ENCODE results near the gene KRTAP5-11.
"Not testable (repeated sequence)": the region's sequence is repeated elsewhere in the genome, so short reads cannot be mapped to it uniquely, and the experiment has no call there.

Gene KRTAP5-11

GRCh38 chr11:71574418-71574817 lies 8.3 kb downstream of the KRTAP5-11 start:
- Histone ChIP-seq H3K36me3 (no peaks in the 10 kb centered on the region), H3K9me3 (no peaks in the 10 kb centered on the region), H3K4me3 (ENCODE audit: low read depth in 1 of 2, low read length in 1 of 2) (no peak overlapping the region), H3K4me1 (ENCODE audit: control insufficient read depth in 1 of 2, insufficient read depth in 1 of 2, low read depth in 1 of 2, low read length in 1 of 2) (no peaks in the 10 kb centered on the region), H3K27ac (no peak overlapping the region), H3K27me3 (peaks cover 28% of the 10 kb centered on the region)
- TF ChIP-seq CTCF (IDR thresholded peaks at IDR 0.05): no peak

- TF ChIP-seq CTCF (IDR thresholded peaks at IDR 0.05): no peak
- H3K9me3 ChIP-seq: no peaks in the 10 kb centered on the region
- H3K27ac ChIP-seq: no peak overlapping the region
- no peaks in the 10 kb centered on the region for H3K36me3 ChIP-seq
- H3K4me3 ChIP-seq (ENCODE audit: low read depth in 1 of 2, low read length in 1 of 2): no peak overlapping the region
- peaks cover 34% of the 10 kb centered on the region for H3K27me3 ChIP-seq
- H3K4me1 ChIP-seq (ENCODE audit: control insufficient read depth in 1 of 2, insufficient read depth in 1 of 2, low read depth in 1 of 2, low read length in 1 of 2): no peaks in the 10 kb centered on the region
These were observed 9.9 kb downstream of the KRTAP5-11 start for GRCh38 chr11:71572811-71573210.

GRCh38 chr11:71571101-71571850 lies 11.4 kb downstream of the KRTAP5-11 start:
- H3K4me3 ChIP-seq (ENCODE audit: low read depth in 1 of 2, low read length in 1 of 2): not testable (repeated sequence)

GRCh38 chr11:71568704-71569349 lies 13.8 kb downstream of the KRTAP5-11 start:
- peaks cover 29% of the 10 kb centered on the region for H3K27me3 ChIP-seq
- no peaks in the 10 kb centered on the region for H3K4me1 ChIP-seq (ENCODE audit: control insufficient read depth in 1 of 2, insufficient read depth in 1 of 2, low read depth in 1 of 2, low read length in 1 of 2)
- no peaks in the 10 kb centered on the region for H3K36me3 ChIP-seq
- H3K4me3 ChIP-seq (ENCODE audit: low read depth in 1 of 2, low read length in 1 of 2): no peak overlapping the region
- H3K9me3 ChIP-seq: no peaks in the 10 kb centered on the region
- H3K27ac ChIP-seq: no peak overlapping the region
- no peak for TF ChIP-seq CTCF (IDR thresholded peaks at IDR 0.05)

More at GRCh38 chr11:71571101-71571850, 11.4 kb downstream of the KRTAP5-11 start:
- not testable (repeated sequence) for H3K9me3 ChIP-seq; H3K36me3 ChIP-seq; H3K27ac ChIP-seq; H3K4me1 ChIP-seq (ENCODE audit: control insufficient read depth in 1 of 2, insufficient read depth in 1 of 2, low read depth in 1 of 2, low read length in 1 of 2)
- peaks cover 32% of the 10 kb centered on the region for H3K27me3 ChIP-seq

GRCh38 chr11:71567633-71568032 lies 15.0 kb downstream of the KRTAP5-11 start:
- peaks cover 38% of the 10 kb centered on the region for H3K27me3 ChIP-seq
- H3K4me1 ChIP-seq (ENCODE audit: control insufficient read depth in 1 of 2, insufficient read depth in 1 of 2, low read depth in 1 of 2, low read length in 1 of 2); H3K36me3 ChIP-seq; H3K9me3 ChIP-seq; H3K27ac ChIP-seq; H3K4me3 ChIP-seq (ENCODE audit: low read depth in 1 of 2, low read length in 1 of 2): not testable (repeated sequence)

- H3K4me1 ChIP-seq (ENCODE audit: control insufficient read depth in 1 of 2, insufficient read depth in 1 of 2, low read depth in 1 of 2, low read length in 1 of 2); H3K4me3 ChIP-seq (ENCODE audit: low read depth in 1 of 2, low read length in 1 of 2); H3K27ac ChIP-seq; H3K36me3 ChIP-seq; H3K9me3 ChIP-seq: not testable (repeated sequence)
- peaks cover 34% of the 10 kb centered on the region for H3K27me3 ChIP-seq
These were observed 15.8 kb downstream of the KRTAP5-11 start for GRCh38 chr11:71566626-71567599.

Data from neutrophil (primary cell).